Measurements from ENCODE around the gene RSPO4.

RSPO4 gene

GRCh38 chr20:910132-910869 lies 91.8 kb downstream of the RSPO4 start:
- no peak for TF ChIP-seq ZFX (IDR thresholded peaks at IDR 0.05; ENCODE audit: borderline replicate concordance)
- TF ChIP-seq, protein P1, sequence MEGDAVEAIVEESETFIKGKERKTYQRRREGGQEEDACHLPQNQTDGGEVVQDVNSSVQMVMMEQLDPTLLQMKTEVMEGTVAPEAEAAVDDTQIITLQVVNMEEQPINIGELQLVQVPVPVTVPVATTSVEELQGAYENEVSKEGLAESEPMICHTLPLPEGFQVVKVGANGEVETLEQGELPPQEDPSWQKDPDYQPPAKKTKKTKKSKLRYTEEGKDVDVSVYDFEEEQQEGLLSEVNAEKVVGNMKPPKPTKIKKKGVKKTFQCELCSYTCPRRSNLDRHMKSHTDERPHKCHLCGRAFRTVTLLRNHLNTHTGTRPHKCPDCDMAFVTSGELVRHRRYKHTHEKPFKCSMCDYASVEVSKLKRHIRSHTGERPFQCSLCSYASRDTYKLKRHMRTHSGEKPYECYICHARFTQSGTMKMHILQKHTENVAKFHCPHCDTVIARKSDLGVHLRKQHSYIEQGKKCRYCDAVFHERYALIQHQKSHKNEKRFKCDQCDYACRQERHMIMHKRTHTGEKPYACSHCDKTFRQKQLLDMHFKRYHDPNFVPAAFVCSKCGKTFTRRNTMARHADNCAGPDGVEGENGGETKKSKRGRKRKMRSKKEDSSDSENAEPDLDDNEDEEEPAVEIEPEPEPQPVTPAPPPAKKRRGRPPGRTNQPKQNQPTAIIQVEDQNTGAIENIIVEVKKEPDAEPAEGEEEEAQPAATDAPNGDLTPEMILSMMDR (IDR thresholded peaks at IDR 0.05) = no peak
- no peak overlapping the region for H3K27ac ChIP-seq

DNA sequence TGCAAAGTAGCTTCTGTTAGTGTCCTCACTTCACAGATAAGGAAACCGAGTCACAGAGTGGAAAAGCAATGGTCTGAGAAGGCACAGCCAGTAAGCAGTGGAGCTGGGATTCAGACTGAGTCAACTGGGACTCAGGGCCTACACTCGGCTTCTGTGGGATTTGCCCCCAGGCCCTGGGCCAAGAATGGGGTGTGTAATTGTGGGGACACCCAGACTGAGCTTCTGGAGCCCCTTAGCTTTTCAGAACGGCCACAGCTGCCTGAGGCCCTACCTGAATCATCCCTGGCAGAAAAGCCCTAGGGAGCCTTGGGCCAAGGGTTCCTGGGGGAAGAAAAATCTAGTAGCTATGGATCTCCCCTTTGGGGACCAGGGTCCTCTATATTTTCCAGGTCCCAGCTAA lies 92.5 kb downstream of the RSPO4 start:
- TF ChIP-seq ZFX (IDR thresholded peaks at IDR 0.05; ENCODE audit: borderline replicate concordance) = no peak
- TF ChIP-seq, protein P1 (IDR thresholded peaks at IDR 0.05) = no peak
- H3K27ac ChIP-seq = no peak overlapping the region

All from 22Rv1 (cell line).